CD4-positive, alpha-beta T cell treated with Interleukin-6 for 4 hours (primary cell): ENCODE results near the gene DALRD3.

Experiments used
- DNase-seq: peaks from one replicate; pipeline ENCODE4 v3.0.0-alpha.2; 2020; ENCODE audit warnings: mixed read lengths

DALRD3 gene

DNA sequence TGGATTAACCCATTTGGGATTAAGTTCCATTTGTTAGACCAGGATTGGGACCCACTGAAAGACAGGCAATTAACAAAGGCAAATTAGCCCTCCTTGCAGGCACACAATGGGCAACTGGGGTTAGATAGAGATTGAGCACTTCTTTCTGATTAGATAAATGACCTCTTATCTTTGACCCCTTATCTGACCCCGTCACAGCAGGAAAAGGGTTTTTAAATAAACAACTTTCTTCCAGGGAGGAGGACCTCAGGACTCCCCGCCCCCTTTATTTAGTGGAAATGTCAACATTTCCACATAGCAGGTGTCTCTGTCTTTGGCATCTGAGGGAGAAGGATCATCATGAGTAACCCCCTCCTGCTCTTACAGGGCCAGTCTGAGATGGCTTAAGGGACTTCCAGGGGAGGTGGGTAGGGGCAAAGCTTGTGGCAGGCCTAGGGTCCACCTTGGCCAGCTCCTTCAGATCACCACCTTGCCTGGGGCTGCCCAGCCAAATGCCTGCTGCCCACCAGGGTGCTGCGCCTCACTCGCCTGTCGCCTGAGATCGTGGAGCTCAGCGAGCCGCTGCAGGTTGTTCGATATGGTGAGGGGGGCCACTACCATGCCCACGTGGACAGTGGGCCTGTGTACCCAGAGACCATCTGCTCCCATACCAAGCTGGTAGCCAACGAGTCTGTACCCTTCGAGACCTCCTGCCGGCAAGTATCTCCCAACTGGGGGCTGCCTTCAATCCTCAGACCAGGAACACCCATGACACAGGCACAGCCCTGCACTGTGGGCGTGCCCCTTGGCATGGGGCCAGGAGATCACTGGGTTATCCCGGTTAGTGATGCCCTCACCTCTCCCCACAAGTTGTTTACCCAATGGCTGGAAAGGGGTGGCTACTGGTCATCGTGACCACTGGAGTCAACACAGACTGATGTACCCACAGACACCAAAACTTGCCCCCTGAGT is 13.8 kb downstream of the DALRD3 start:
- no peak for DNase-seq

DNA sequence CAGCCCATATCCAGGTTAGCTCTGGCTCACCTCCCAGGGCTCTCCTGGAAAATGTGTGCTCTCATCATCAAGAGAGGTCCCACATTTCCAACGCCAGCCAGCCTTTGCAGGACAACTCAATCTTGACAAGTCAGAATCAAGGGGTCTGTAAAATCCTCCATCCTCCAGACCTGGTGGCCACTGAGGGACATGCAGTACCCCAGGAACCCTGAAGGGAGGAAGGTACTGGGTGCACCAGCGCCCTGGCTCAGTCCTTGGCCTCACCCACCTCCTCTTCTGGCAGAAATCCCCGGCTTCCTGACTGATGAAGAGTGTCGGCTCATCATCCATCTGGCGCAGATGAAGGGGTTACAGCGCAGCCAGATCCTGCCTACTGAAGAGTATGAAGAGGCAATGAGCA is 17.2 kb downstream of the DALRD3 start:
- no peak for DNase-seq

DNA sequence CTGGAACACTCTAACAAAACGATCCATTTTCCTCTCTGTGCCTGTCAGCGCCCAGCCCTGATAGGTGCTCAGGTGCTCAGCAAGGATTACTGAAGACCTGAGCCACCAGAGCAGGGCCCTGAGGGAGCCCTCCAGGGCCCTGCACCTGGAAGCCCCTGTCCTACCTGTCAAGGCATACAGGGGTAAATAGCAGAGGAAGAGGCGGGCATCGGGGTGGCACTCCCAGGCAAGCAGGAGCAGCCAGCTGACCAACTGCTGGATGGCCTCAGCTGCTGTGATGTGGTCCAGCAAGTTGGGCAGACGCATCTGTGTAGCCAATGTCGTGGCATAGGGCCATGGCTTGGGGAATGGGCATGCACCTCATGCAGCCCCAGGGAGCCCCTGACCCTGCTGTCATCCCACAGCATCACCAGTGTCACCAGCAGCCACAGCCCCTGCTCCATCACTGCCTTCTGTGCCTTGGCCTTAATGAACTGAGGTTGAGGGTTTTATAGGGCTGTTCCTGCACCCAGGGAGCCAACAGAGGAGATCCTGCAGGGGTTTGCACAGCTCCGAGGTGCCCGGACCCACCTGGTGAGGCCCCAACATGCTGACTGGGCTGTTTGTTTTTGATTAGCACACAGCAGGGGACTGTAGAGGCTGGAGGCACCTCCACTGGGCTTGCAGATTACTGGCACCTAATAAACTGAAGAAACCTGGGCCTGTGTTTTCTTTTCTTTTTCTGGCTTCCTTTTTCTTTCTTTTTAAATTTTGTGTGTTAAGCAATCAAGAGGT is 19.1 kb downstream of the DALRD3 start:
- DNase-seq, result no peak

DNA sequence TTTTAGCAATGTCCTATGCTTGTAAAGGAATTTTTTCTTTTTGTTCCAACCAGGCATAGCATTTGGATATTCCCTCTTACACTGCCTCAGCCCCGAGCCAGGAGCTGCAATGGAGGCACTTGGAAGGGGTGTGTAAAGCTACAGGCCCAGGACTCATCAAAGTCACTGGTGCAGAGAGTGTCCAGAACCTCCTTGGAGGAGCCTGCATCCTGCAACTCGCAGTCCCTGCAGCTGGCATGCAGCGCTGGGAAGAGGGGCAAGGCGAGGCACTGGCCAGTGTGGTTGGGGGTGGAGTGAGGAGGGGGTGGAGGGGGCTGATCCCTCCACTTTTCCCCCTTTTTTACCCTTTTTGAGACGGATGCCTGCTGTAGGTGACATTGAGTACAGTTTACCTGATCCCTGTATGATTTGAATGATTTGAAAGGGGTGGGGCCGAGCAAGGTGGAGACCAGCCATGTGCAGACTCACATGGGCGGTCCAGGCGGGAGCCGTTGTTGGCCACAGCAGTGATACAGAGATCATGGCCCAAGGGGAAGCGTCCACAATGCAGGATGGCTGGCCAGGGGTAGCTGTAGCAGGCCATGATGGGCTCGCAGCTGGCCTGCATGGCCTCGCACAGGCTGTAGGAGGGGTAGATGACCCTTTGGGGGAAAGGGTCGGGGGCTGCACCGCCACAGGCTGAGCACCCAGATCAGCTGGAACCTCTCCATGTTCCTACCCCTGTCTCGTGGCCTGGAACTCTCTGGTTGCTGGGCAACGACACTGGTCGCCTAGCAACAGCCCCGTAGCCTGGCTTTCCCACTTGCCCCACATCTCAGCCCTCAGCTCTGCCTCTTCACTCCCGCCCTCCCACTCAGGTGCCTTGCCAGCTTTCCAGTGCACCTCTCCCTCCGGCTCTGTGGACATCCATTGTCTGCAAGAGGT is 20.4 kb downstream of the DALRD3 start:
- DNase-seq, result no peak

DNA sequence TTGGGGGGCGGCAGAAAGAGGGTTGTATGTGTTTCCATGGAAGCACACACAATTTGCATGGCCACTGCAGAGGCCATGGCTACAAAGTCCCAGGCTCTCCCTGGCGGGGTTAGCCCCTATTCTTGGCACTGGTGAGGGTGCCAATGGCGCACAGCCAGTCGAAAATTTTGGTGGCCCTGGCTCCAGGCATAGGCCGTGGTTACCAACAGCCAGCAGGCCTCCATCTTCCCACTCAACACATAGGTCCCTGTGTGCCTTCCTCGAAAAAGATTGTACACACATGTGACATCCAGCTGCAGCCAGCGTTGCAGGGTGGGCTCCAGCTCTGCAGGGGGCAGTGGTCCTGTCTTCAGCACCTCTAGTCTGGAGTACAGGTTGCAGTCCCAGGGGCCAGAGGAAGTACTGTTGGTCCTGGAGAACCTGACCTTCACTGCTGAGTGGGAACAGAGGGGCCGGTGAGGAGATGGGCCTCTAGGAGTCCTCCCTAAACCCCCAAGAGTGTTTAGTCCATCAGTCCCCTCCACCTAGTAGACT is 21.2 kb downstream of the DALRD3 start:
- DNase-seq, result no peak

GRCh38 chr3:48996640-48997039 is 21.7 kb downstream of the DALRD3 start:
- DNase-seq, result no peak

GRCh38 chr3:48993834-48994233 is 24.5 kb downstream of the DALRD3 start:
- DNase-seq, result no peak

GRCh38 chr3:48991851-48992545 is 26.4 kb downstream of the DALRD3 start:
- DNase-seq, result no peak

DNA sequence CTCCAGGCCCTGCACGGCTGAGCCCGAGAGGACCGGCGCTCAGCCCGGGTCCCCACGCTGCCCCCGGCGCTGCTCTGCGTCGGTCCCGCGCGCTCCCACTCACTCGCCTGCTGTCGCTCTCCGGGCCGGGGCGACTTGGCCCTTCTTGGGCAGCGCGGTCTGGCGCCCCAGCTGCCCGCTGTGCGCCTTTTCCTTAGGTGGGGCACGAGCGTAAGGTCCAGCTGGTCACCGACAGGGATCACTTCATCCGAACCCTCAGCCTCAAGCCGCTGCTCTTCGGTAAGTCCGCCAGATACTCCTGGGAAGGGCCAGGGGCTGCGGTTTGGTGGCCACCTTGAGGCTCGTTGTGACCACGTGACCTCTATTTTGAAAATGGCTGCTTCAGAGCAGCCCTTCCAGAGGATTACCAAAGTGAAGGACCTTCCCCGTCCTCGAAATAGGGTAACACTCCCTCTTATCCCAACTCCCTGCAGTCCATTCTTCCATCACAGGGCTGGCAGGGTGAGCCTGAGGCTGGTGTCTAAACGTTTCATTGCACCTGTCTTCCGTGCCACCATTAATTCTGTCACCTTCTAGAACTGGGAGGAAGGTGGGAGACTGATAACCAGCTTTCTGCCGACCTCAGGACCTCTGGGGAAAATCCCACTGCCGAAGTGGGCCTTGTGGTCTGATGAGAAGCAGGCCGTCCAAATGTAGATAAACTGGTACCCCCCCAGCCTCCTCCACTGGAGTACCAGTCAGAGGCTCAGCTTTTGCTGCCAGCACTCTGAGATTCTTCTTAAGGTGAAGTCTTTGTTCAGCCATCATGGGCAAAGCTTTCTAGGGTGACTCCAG is 27.5 kb downstream of the DALRD3 start:
- DNase-seq, result peak; percentile 32

- DNase-seq, result peak; percentile 88
Measured at GRCh38 chr3:48989796-48990635, 28.4 kb downstream of the DALRD3 start, which contains the start of gene P4HTM. TSS of gene P4HTM (plus strand) at chr3:48990241. CDS start at chr3:48990257, 16 bp downstream.

GRCh38 chr3:48989126-48989795 is 29.1 kb downstream of the DALRD3 start:
- no peak for DNase-seq

GRCh38 chr3:48985831-48986376 is 32.5 kb downstream of the DALRD3 start:
- DNase-seq, result no peak

- DNase-seq, result no peak
Measured at GRCh38 chr3:48984663-48985062, 33.7 kb downstream of the DALRD3 start.

GRCh38 chr3:48983096-48983495 is 35.3 kb downstream of the DALRD3 start:
- DNase-seq, result no peak

GRCh38 chr3:48982686-48983085 is 35.7 kb downstream of the DALRD3 start:
- DNase-seq, result no peak

DNA sequence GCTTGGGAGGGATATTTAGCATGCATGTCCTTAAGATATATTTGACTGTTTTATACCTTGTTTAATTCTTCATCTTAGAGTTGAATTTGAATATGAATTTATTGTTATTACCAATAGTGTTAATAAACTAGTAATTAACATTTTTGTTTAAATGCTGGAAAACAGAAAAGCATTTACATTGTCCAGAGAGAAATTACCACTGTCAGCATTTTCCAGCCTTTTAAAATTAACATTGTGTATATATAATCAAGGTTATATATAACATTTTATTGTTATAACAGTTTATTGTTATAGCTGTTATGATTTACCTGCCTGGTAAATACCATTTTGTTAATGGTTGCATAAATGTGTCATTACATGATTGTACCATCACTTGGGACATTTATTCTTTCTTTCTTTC is 36.4 kb downstream of the DALRD3 start:
- no peak for DNase-seq

GRCh38 chr3:48980295-48980694 is 38.1 kb downstream of the DALRD3 start:
- no peak for DNase-seq

DNA sequence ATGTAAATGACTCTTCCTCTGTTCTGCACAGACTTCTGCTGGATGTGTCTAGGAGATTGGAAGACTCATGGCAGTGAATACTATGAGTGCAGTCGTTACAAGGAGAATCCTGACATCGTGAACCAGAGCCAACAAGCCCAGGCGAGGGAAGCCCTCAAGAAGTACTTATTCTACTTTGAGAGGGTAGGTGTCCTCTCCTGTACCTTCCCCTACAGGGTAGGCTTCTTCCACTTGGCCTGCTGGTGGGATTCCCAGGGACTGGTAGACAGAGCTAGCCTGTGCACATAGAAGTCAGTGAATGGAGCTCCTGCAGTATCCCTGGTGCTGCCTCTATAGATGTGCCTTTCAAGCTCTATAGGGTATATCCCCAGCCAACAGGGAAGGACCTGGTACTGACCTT is 38.9 kb downstream of the DALRD3 start:
- DNase-seq, result no peak
